ENCODE results near the gene DISP3.

The DISP3 gene, protein sequence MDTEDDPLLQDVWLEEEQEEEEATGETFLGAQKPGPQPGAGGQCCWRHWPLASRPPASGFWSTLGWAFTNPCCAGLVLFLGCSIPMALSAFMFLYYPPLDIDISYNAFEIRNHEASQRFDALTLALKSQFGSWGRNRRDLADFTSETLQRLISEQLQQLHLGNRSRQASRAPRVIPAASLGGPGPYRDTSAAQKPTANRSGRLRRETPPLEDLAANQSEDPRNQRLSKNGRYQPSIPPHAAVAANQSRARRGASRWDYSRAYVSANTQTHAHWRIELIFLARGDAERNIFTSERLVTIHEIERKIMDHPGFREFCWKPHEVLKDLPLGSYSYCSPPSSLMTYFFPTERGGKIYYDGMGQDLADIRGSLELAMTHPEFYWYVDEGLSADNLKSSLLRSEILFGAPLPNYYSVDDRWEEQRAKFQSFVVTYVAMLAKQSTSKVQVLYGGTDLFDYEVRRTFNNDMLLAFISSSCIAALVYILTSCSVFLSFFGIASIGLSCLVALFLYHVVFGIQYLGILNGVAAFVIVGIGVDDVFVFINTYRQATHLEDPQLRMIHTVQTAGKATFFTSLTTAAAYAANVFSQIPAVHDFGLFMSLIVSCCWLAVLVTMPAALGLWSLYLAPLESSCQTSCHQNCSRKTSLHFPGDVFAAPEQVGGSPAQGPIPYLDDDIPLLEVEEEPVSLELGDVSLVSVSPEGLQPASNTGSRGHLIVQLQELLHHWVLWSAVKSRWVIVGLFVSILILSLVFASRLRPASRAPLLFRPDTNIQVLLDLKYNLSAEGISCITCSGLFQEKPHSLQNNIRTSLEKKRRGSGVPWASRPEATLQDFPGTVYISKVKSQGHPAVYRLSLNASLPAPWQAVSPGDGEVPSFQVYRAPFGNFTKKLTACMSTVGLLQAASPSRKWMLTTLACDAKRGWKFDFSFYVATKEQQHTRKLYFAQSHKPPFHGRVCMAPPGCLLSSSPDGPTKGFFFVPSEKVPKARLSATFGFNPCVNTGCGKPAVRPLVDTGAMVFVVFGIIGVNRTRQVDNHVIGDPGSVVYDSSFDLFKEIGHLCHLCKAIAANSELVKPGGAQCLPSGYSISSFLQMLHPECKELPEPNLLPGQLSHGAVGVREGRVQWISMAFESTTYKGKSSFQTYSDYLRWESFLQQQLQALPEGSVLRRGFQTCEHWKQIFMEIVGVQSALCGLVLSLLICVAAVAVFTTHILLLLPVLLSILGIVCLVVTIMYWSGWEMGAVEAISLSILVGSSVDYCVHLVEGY (N-terminal part only)

GRCh38 chr1:11478571-11479374 lies at the start of gene DISP3:
DISP3 (plus strand) TSS chr1:11479155; CDS start chr1:11500993, 21,838 bp downstream.
- intact Hi-C loops (cut with DNase I): loop anchor here (5.0 to 10.0 kb wide), 2 partner anchors 164 to 194 kb away; no protein-coding TSS in a partner anchor
- peak; percentile 60 to 97 (median 86) for DNase-seq

- DNase-seq: peak in 3 of 10 donors; percentile 12 to 62 (median 23)
- intact Hi-C loops (cut with DNase I): no loop called here
Observed at GRCh38 chr1:11429226-11429625, 49.7 kb upstream of the DISP3 start.

GRCh38 chr1:11429935-11430334 lies 49.0 kb upstream of the DISP3 start:
- peak in 1 of 10 donors; percentile 2 for DNase-seq
- intact Hi-C loops (cut with DNase I): no loop called here

- intact Hi-C loops (cut with DNase I): no loop called here
- peak in 4 of 10 donors; percentile 7 to 59 (median 45) for DNase-seq
Observed at GRCh38 chr1:11431941-11432507, 46.9 kb upstream of the DISP3 start.

GRCh38 chr1:11432526-11432925 lies 46.4 kb upstream of the DISP3 start:
- intact Hi-C loops (cut with DNase I): no loop called here

DNA sequence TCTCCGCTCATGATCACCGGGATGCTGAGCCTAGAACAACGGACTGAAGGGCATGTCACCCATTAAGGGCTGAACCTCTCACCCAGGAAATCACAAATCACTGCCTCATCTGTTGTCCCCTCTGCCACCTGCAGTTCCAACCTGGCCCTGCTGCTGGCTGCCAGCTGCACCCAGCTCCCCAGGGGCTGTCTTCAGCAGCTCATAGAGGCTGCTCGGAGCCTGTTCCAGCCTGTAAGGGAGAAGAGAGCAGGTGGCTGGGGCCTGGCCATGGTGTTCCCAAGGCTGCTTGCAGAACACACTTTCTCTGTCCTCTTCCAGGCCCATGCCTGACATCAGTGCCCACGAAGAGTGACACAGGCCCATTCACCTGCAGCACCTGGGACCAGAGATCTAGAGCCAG lies 44.5 kb upstream of the DISP3 start:
- peak in 2 of 10 donors; percentile 43 to 63 for DNase-seq
- intact Hi-C loops (cut with DNase I): no loop called here

More at GRCh38 chr1:11432526-11432925, 46.4 kb upstream of the DISP3 start:
- DNase-seq: peak in 3 of 10 donors; percentile 9 to 59 (median 35)

DNA sequence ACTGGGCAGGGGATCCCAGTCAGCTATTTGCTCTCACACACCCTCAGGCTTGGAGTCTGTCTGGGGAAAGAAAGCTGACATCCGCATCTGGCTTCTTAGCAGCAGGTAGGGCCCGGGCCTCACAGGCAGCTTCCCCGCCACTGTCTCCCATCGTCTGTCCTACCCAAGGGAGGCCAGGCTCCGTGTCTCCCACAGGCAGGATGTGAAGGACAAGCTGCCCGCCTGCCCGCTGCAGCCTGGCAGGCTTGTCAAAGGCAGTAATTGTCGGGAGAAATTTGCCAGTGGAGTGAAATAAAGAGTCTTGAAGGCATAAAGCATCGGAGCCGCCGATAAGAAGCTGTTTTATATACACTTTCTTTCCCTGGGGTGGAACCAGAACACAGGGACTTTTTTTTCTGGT lies 44.0 kb upstream of the DISP3 start:
- peak in 2 of 10 donors; percentile 62 to 77 for DNase-seq
- intact Hi-C loops (cut with DNase I): no loop called here

DNA sequence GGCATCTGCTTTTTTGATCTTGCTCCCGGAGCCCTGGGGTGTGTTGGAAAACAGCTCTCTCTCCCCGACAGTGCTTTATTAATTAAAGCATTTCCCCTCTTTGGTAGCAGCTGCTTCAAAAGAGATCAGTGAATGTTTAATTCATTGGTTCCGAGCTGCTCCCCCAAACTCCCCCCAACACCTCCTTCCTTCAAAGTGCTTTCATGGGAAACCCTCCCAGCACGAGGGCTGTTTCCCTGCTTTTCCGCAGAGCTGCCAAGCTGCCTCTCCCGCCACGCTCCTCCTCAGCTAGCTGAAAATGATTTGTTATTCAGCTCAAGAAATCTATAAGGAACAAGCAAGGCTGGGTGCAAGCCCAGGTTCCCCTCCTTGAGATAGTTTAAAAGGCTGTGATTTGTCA lies 40.0 kb upstream of the DISP3 start:
- intact Hi-C loops (cut with DNase I): no loop called here
- DNase-seq: peak in 1 of 10 donors; percentile 79

GRCh38 chr1:11441211-11441952 lies 37.6 kb upstream of the DISP3 start:
- peak in 7 of 10 donors; percentile 15 to 86 (median 34) for DNase-seq
- intact Hi-C loops (cut with DNase I): loop anchor here (1.0 kb wide), 1 partner anchor 85 kb away; no protein-coding TSS in a partner anchor

DNA sequence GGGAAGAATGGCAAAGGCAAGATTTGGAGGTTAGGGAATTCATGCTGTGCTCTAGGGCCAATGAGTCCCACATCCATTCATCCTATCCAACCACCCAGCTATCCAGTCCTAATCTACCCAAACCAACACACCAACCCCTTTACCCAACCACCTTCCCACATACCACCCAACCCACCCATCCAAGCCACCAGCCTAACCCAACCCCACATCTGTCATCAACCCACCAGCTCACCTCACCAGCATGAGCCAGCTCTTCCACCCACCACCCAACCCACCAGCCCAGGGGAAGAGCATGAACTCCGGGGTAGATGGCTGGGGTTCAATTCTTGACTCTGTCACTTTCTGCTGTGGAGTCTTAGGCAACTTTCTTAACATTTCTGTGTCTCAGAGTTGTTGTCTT lies 35.9 kb upstream of the DISP3 start:
- intact Hi-C loops (cut with DNase I): no loop called here
- DNase-seq: peak in 1 of 10 donors; percentile 16

DNA sequence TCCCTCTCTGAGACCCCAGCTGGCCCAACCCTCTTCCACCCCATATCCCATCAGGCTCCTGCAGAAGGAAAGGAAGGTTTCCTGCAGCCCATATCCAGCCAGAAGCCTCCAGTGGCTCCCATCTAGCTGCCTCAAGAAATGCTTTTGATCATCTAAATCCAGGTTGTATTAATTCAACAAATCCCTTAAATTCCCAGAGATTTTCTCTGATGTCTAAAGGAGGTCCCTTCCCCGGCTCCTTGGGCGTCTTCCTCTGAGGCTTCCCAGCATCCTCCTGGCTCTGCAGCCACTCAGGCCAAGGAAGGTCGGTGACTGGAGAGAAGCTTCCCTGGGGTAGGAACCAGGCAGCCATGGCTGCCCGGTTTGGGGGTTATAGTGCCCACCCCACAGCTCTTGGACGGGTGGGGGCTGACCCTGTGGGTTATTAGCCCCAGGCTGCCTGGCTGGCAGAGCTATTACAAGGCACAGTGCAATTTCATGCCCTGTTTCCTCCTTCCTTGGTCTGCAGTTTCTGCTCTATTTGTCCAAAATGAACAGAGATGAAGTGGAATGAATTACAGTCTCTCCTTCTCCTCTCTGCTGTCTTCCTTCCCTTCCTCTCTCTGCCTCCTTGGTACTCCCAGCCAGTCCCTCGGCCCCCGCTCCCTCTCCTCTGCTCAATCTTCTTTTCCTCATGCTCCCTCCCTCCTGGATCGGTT lies 34.8 kb upstream of the DISP3 start:
- intact Hi-C loops (cut with DNase I): no loop called here
- DNase-seq: peak in 1 of 10 donors; percentile 25

GRCh38 chr1:11444907-11445306 lies 34.0 kb upstream of the DISP3 start:
- intact Hi-C loops (cut with DNase I): no loop called here
- peak in 1 of 10 donors; percentile 76 for DNase-seq

DNA sequence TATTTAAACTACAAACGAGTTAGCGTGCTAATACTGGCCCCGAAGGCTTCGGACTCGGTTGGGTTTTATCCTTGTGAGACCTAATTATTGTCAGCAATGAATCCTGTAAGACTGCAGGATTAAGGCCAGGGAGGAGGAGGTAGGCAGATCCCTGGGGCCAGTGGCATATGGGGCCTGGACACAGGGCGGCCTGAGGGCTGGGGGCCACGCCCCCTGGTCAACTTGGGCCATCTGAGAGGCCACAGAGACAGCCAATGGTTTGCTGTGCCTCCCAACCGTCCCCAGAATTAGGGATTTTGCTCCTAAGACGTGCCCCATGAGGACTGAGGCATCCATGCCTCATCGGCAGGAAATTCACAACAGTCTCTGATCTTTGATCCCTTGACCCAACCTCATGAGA lies 31.1 kb upstream of the DISP3 start:
- intact Hi-C loops (cut with DNase I): no loop called here
- no peak for DNase-seq

DNA sequence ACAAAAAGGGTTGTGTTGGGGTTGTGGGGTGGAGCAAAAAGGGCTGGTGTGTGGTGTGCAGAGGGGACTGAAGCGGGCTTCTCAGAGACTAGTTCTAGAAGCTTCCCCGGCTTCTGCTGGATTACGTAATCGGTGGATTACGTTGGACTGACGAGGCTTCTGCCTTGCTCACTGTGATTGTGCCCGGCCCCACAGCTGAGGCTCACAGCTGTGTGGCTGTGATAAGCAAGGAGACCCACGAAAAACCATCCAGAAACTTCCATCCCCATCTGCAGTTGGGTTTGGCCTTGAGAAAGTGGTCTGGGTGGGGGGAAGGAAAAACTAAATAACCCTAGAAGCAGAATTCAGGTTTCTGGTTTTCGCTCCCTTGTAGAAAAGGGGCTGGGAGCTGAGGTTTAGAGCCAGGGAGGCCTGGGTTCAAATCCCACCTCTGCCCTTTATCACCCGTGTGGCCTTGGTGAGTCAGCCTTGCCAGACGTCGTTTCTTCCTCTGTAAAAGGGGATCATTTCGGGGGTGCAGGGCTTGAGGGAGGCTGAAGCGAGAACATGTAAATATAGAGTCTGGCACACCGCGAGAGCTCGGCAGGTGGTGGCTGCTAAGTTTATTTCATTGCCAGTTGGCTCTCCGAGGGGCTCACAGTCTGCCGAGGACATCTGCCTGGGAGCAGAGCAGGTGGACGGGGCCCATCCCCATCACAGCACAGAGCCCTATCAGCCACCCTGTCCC lies 30.4 kb upstream of the DISP3 start:
- intact Hi-C loops (cut with DNase I): no loop called here
- DNase-seq: peak in 1 of 10 donors; percentile 62

DNA sequence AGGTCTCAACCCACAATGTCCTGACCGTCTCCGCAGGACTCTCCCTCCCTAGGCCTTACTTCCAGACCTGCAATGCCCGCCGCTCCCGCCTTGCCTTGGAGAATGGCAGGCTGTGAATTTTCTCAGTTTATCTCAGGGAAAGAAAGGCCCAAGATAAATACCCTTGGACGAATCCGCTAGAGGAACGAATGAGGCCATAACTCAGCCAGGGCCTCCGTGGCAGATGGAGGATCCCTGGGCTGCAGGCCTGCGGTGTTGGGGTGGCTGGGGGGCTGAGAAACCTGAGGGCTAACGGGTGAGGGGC lies 29.9 kb upstream of the DISP3 start:
- intact Hi-C loops (cut with DNase I): no loop called here
- no peak for DNase-seq

DNA sequence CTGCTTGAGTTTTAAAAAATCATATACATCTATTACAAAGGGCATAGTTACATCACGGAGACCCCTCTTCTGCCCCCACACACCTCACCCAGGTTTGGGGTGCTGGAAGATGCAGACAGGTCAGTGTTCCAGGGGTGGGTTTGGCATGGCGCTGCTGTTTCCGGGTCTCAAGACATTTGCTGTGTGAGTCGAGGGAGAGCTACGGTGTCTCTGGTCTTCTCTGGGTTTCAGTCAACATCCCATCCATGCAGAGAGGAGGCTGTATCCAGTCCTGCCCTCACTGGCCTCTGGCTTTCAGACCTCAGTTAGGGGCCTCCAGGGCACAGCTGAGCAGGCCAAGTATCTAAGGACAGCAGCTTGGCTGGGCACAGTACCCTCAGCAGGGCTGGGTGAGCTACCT lies 28.6 kb upstream of the DISP3 start:
- DNase-seq: no peak
- intact Hi-C loops (cut with DNase I): loop anchor here (10.0 kb wide), 1 partner anchor 116 kb away; no protein-coding TSS in a partner anchor
